ENCODE measurements around the gene MOGAT2. TPM values are rescaled to one million over a fixed set of nuclear protein-coding genes. Genes with fewer than 3 reads are reported as not detected.

The MOGAT2 gene
- total and polyA plus RNA-seq, 2 of the 13 experiments (the other 11 are each of a cell fraction or from before 2014, with no cell fraction given), result 27.2 to 27.8 TPM

DNA sequence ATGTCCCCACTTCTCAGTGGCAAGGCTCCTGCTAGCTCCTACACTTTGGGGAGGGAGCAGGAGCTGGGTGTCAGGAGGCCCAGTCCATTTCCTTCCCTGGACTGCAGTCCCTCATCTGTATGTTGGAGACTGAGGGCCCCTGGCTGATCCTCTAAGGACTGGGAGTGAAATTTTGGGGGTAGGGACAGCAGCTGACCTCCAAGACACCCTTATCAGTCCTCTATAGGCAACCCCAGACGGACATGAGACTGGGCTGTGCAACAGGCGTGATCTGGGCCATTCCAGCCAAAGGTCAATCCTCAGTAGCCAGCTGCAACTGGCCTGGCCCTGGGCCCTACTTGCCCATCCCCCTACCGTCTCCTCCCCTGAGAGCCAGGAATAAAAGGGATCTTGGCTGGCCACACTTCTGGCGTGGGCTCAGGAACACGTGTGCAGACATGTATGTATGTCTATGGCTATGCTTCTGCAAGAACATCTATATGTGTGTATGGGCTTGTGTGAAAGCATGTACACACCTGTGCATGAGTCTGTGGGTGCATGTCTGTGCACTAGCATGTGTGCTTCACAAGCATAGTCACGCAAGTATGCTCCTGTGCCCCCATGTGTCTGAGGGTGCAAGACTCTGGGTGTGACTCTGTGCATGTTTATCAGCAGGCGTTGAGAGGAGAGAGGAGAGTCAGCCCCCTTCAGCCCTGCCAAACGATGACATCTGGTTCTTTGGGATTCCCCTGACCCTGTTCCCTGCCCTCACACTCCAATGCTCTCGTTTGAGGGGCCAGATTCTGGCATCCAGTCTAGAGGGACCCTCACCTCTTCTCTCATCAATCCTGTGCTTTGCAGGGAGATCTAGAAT lies 26.3 kb downstream of the MOGAT2 start (continued):
- TF ChIP-seq, protein P1, sequence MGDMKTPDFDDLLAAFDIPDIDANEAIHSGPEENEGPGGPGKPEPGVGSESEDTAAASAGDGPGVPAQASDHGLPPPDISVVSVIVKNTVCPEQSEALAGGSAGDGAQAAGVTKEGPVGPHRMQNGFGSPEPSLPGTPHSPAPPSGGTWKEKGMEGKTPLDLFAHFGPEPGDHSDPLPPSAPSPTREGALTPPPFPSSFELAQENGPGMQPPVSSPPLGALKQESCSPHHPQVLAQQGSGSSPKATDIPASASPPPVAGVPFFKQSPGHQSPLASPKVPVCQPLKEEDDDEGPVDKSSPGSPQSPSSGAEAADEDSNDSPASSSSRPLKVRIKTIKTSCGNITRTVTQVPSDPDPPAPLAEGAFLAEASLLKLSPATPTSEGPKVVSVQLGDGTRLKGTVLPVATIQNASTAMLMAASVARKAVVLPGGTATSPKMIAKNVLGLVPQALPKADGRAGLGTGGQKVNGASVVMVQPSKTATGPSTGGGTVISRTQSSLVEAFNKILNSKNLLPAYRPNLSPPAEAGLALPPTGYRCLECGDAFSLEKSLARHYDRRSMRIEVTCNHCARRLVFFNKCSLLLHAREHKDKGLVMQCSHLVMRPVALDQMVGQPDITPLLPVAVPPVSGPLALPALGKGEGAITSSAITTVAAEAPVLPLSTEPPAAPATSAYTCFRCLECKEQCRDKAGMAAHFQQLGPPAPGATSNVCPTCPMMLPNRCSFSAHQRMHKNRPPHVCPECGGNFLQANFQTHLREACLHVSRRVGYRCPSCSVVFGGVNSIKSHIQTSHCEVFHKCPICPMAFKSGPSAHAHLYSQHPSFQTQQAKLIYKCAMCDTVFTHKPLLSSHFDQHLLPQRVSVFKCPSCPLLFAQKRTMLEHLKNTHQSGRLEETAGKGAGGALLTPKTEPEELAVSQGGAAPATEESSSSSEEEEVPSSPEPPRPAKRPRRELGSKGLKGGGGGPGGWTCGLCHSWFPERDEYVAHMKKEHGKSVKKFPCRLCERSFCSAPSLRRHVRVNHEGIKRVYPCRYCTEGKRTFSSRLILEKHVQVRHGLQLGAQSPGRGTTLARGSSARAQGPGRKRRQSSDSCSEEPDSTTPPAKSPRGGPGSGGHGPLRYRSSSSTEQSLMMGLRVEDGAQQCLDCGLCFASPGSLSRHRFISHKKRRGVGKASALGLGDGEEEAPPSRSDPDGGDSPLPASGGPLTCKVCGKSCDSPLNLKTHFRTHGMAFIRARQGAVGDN (CRISPR knock-in tag; IDR thresholded peaks at IDR 0.05), result peak; percentile 73
- TF ChIP-seq ZNF841 (CRISPR knock-in tag; IDR thresholded peaks at IDR 0.05; ENCODE audit: borderline replicate concordance) (no peak), RAD51 (IDR thresholded peaks at IDR 0.05; ENCODE audit: borderline replicate concordance) (no peak), ZNF260 (CRISPR knock-in tag; IDR thresholded peaks at IDR 0.05; ENCODE audit: borderline replicate concordance, low read depth) (no peak), RFXAP (CRISPR knock-in tag; IDR thresholded peaks at IDR 0.05; ENCODE audit: borderline replicate concordance) (no peak), USF2 (IDR thresholded peaks at IDR 0.05; ENCODE audit: low read depth, low read length) (no peak), USF2 (CRISPR knock-in tag; IDR thresholded peaks at IDR 0.05; ENCODE audit: borderline replicate concordance) (no peak), FOXA3 (CRISPR knock-in tag; IDR thresholded peaks at IDR 0.05) (peak; percentile 71; the same call in 1 of the 2 replicates), MED1 (CRISPR knock-in tag; IDR thresholded peaks at IDR 0.05) (peak; percentile 67), IRF1 (CRISPR knock-in tag; IDR thresholded peaks at IDR 0.05; ENCODE audit: low read depth) (no peak), ARID5B (CRISPR knock-in tag; IDR thresholded peaks at IDR 0.05) (peak; percentile 80), REPIN1 (CRISPR knock-in tag; IDR thresholded peaks at IDR 0.05; ENCODE audit: borderline replicate concordance, low read depth) (no peak), ATF1 (CRISPR knock-in tag; IDR thresholded peaks at IDR 0.05) (no peak)
- TF ChIP-seq, protein P2, sequence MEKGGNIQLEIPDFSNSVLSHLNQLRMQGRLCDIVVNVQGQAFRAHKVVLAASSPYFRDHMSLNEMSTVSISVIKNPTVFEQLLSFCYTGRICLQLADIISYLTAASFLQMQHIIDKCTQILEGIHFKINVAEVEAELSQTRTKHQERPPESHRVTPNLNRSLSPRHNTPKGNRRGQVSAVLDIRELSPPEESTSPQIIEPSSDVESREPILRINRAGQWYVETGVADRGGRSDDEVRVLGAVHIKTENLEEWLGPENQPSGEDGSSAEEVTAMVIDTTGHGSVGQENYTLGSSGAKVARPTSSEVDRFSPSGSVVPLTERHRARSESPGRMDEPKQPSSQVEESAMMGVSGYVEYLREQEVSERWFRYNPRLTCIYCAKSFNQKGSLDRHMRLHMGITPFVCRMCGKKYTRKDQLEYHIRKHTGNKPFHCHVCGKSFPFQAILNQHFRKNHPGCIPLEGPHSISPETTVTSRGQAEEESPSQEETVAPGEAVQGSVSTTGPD (CRISPR knock-in tag; IDR thresholded peaks at IDR 0.05), result no peak
